ENCODE measurements around the gene PPP6R1.

PPP6R1 gene

DNA sequence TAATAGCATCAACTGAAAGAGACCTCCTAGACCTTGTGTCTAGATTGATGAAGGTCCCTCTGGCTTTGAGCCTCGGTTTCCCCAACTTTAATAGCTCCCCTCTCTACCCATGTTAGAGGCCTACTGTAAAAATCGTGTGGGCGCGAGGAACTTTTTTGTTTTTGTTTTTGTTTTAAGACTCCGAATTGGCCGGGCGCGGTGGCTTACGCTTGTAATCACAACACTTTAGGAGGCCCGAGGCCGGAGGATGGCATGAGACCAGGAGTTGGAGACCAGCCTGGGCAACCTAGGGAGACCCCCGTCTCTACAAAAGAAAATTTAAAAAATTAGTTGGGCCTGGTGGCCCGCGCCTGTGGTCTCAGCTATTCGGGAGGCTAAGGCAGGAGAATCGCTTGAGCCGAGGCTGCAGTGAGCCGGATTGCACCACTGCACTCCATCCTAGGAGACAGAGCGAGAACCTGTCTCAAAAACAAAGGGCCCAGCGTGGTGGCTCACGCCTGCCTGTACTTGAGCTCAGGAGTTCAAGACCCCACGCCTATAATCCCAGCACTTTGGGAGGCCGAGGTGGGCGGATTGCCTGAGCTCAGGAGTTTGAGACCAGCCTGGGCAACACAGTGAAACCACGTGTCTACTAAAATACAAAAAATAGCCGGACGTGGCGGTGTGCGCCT, 858 bp upstream of the PPP6R1 start:
- no peak for DNase-seq (ENCODE audit: low spot score)

DNA sequence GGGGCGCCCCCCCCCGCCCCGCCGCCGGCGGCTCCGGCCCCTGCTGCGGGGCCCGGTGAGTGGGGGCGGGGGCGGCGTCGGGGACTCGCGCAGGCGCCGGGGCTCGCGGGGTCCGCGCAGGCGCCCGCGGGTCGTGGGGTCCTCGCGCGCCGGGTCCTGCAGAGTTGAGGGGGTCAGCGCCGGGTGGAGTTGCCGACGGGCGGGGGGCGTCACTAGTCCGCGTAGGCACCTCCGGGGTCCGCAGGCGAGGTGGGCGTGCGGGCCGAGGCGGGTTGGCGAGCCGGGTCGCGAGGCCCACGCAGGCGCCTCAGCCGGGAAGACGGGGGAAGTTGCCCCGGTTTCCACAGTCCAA, 365 bp downstream of the PPP6R1 start:
- DNase-seq (ENCODE audit: low spot score): no peak

DNA sequence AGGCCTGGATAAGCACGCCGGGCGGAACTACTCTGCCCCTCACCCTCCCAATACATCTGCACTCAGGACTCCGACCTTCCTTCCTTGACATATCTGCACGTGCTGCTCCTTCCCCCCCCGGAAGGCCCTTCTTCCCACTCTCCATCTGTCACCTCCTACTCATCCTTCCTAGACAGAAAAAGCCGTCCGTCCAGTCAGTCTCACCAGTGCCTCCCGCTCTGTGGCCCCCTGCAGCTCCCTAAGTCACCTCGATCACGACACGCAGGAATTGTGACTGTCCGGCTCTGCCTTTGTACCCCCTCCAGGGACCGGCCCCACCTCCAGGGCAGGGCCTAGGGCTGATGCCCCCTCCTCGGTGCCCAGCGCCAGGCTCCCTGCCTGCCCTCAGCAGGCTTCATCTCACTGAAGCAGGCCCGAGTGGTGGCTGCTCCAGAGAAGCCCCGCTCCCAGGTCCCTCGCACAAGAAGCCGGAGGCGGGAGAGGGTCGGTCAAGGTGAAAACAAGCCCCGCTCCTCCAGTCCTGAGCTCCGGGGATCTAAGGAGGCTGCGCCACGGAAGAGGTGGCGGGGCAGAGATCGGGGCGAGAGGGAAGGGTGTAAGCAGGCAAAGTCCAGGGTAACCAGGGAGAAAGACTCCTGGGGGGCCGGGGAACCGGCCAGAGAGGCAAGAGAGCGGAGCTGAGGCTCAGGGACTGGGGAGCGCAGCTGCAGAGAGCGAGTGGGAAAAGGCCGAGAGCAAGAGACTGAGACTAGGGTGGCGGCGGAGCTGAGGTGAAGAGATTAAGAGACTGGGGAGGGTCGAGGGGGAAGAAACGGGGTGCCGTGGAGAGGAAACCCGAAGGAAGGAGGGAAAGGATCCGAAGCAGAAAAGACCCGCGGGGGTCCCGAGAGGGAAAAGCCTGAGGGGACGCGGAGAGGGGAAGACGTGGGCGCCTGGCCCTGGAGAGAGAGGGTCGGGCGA, 1.1 kb downstream of the PPP6R1 start:
- DNase-seq (ENCODE audit: low spot score): peak; percentile 37

DNA sequence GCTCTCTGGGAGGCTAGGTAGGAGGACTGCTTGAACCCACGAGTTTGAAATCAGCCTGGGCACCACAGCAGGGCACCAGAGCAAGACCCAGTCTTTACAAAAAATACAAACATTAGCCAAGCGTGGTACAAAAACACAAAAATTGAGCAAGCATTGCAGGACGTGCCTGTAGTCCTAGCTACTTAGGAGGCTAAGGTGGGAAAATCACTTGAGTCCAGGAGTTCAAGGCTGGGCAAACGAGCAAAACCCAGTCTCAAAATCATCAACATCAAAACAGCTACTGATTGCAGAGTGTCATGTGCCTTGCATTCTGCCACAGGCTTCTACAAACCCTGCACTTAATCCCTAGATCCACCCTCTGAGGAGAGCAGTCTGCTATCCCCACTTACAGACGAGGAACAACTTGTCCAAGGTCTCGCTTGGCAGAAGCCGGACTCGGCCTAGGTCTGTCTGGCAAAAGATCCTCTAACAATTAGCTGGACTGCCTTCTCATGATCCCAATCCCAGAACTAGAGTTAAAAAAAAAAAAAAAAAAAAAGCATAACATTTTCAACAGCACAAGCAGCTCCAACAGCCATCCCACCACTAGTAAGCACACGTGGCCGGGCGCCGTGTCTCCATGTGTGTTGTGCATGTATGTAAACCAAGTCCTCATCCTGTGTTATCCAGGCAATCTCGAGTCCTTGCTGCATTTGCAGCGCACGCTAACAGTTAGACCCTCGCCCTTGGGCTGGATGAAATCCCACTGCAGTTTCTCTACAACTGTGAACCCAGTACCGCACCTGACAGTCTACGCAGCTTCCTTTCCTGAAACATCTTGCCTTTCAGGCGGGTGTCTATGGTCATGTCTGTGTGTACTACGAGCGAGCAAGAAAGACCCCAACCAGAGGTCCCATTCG, 2.0 kb downstream of the PPP6R1 start:
- DNase-seq (ENCODE audit: low spot score): peak; percentile 18

- peak; percentile 16 for DNase-seq (ENCODE audit: low spot score)
Measured at GRCh38 chr19:55255618-55256423, 3.0 kb downstream of the PPP6R1 start.

GRCh38 chr19:55254625-55254977, 4.2 kb downstream of the PPP6R1 start:
- DNase-seq (ENCODE audit: low spot score): no peak

DNA sequence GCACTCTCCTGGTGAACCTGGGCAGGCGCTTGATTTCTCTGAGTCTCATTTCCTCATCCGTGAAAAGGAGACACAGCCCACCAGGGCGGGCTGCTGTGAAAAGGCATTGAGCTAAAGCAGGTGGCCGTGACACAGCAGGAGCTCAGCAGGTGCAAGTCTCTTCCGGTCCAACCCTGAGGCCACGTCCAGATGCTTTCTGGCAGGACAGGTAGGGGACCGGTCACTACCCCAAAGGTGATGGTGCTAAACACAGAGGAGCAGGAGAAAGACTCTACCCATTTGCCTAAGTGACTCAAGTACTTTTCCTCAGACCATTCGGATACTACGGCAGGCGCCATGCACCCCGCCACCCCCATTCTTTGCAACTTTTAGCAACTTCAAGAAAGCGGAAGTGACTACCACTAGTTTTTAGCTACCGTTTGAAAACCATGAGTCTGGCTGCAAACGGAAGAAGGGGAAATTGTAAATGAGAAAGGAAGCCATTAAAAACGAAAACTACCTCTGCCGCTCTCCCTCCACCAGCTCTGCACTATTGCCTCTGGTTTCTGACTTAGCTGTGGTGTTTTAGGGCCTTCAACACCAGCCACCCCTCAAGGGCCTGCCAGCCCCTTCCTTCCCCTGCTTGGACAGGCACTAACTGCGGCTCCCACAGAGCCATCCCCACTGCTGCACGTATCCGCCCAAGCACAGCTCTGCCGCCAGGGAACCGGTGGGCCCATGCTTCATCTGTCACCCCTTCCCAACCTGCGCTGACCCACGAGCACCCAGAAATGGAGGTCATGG, 4.8 kb downstream of the PPP6R1 start:
- DNase-seq (ENCODE audit: low spot score): peak; percentile 17

GRCh38 chr19:55252760-55253663, 5.8 kb downstream of the PPP6R1 start:
- no peak for DNase-seq (ENCODE audit: low spot score)

DNA sequence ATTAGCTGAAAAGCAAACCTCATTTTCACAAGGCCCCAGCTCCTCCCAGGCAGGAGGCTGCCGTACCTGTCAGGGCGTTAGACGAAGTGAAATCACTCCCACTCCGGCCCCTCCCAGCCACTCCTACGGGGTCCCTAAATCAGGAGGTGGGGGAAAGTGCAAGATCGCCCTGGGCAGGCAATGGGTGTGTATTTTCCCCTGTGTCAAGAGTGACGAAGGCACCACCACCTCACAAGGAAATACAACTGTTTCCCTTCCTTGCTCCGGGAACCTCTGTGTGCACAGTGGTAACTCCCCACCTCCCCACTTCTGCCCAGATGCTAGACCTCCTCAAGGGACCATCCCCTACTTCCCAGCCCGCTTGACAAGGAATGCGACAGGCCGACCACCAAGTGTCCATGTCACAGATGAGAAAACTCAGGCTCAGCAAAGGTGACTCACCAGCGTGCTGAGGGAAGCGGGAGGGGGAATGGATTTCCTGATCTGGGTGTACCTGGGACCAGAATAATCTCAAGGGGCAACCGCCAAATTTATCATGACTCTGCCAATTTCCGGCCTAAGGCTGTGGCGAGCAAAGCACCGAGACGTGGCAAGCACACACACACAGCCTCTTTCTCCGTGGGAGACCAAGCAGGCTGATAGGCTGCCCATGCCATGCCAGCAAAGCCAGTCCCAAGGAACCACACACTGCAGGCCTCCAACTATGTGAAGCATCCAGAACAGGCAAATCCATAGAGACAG, 7.3 kb downstream of the PPP6R1 start:
- DNase-seq (ENCODE audit: low spot score): peak; percentile 44

DNA sequence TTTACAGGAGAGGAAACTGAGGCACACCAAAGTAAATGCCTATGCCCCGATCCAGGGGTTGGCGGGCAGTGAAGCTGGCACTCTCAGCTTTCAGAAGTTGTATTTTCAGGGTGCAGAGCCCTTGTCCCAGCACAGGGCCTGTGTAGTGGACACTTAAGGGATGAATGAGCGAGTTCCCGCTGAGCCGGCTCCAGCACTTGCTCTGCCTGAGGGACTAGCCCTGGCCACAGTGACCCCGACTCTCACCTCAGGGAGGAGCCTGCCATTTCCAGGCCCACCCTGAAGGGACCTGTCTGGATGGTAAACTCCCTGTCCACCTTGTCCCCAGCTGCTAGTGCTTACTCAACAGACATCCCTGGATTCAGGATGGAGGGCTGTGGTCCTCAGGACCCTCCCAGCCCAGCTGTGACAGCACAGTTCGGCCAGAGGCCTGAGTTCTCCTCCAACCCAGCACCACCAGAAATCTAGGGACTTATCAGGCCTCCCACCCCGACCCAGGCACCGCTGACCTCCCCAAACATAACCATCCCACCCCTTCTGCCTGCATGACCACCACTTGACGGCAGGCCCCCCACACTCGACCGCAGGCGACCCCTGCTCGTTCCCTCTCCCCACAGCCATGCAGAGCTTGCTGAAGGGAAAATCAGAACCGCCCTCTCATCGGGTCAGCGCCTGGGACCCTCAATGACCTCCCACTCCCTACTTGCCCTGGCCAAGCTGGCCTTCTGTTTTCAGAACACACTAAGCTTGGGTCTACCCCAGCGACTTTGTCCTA, 8.4 kb downstream of the PPP6R1 start:
- DNase-seq (ENCODE audit: low spot score): no peak

DNA sequence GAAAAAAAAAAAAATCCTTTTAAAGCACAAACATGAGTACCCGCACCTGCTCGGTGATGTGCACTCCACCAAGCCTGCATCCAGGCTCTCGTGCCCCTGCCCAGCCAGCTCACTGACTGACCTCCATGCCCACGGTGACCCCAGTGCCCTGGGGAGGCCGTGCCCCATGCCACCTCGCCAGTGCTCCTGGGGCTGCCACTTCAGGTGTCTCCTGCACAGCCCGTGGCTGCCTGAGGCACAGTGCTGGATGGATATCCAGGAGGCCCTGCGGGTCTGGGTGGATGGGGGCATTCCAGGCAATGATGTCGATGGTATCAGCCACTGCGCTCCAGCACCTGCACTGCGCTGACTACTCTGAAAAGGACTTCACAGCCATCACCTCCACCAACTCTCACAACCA, 9.0 kb downstream of the PPP6R1 start:
- DNase-seq (ENCODE audit: low spot score): no peak

GRCh38 chr19:55248704-55249103, 10.1 kb downstream of the PPP6R1 start:
- DNase-seq (ENCODE audit: low spot score): no peak

GRCh38 chr19:55248166-55248675, 10.6 kb downstream of the PPP6R1 start:
- DNase-seq (ENCODE audit: low spot score): no peak

DNA sequence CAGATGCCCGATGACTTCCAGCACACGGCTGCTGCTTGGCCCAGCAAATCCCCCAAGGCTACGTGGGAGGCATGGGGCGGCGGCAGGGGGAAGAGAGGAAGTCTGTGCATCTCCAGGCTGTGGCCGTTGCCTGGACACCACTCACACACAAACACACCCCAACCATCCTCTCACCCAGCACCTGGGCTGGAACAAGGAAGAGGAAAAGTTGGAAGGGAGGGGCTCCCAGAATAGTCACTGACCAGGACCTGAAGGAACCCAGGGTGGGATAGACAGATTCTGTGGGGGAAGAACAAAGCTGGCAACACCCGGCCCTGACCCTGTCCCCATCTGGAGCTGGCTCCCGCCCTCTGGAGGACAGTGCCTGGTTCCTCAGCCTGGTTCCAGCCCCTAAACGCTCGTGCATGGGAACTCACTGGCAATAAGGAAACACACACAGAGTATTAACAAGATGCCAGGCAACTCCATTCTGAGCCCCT, 11.2 kb downstream of the PPP6R1 start:
- DNase-seq (ENCODE audit: low spot score): no peak

GRCh38 chr19:55246462-55247451, 12.1 kb downstream of the PPP6R1 start:
- no peak for DNase-seq (ENCODE audit: low spot score)

DNA sequence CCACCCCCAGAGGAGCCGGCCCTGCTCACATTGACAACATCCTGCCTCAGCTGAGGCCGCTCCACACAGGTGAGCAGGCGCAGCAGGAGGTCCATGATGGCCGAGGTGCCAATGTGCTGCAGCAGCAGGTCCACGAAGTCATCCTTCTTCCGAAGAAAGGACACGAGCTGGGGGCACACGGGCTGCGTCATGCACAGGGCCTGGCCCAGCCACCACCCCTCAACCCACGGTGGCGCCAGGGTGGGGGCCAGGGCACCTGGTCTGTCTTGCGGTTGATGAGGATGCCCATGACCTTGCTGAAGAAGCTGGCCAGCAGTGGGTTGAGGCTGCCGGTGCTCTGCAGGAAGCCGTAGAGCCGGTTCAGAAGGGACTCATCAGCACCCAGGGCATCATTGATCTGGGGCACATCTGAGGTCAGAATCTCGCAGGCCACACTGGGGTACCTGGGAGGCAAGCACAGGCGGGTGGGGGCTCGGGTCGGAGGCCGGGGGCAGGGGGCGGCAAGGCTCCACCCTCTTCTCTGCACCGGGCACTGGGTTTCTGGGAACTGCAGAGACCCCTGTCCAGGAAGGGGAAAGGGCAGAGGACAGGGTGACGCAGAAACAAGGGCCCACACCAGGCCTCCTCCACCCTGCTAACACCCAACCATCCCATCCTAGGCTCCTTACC, 13.4 kb downstream of the PPP6R1 start:
- no peak for DNase-seq (ENCODE audit: low spot score)
